ENCODE results near the gene DCUN1D3. TPM values are rescaled to one million over a fixed set of nuclear protein-coding genes. Genes with fewer than 3 reads are reported as not detected.
A peak's percentile ranks its signal among the peaks of the same experiment; 100 is the strongest.
"Not testable (repeated sequence)": the region's sequence is repeated elsewhere in the genome, so short reads cannot be mapped to it uniquely, and the experiment has no call there.

DCUN1D3 gene
- total RNA-seq, 3 donors from 2014 or later = 5.8 to 7.5 (median 7.3) TPM

- H3K4me1 Mint-ChIP-seq (ENCODE audit: low read depth) = peaks cover 6% of the 10 kb centered on the region
- H3K36me3 Mint-ChIP-seq (ENCODE audit: insufficient read depth) = peaks cover 2% of the 10 kb centered on the region
- no peak for ATAC-seq
- no peak overlapping the region for H3K4me3 Mint-ChIP-seq
- no peaks in the 10 kb centered on the region for H3K27me3 Mint-ChIP-seq (ENCODE audit: low read depth)
- DNase-seq = no peak
- no peaks in the 10 kb centered on the region for H3K9me3 Mint-ChIP-seq
Observed at GRCh38 chr16:20822521-20823325, 77.4 kb downstream of the DCUN1D3 start.

- H3K27me3 Mint-ChIP-seq (ENCODE audit: low read depth) = no peaks in the 10 kb centered on the region
- ATAC-seq = no peak
- H3K4me3 Mint-ChIP-seq = no peak overlapping the region
- no peak for DNase-seq
- H3K36me3 Mint-ChIP-seq (ENCODE audit: insufficient read depth) = peaks cover 2% of the 10 kb centered on the region
- peaks cover 6% of the 10 kb centered on the region for H3K4me1 Mint-ChIP-seq (ENCODE audit: low read depth)
- no peaks in the 10 kb centered on the region for H3K9me3 Mint-ChIP-seq
Observed at GRCh38 chr16:20821682-20822081, 78.5 kb downstream of the DCUN1D3 start.

- Mint-ChIP-seq H3K4me1 (ENCODE audit: low read depth) (peaks cover 10% of the 10 kb centered on the region), H3K4me3 (no peak overlapping the region), H3K36me3 (ENCODE audit: insufficient read depth) (peaks cover 2% of the 10 kb centered on the region), H3K27me3 (ENCODE audit: low read depth) (no peaks in the 10 kb centered on the region), H3K9me3 (no peaks in the 10 kb centered on the region)
- no peak for DNase-seq
- no peak for ATAC-seq
Observed at GRCh38 chr16:20818929-20819585, 81.1 kb downstream of the DCUN1D3 start.

DNA sequence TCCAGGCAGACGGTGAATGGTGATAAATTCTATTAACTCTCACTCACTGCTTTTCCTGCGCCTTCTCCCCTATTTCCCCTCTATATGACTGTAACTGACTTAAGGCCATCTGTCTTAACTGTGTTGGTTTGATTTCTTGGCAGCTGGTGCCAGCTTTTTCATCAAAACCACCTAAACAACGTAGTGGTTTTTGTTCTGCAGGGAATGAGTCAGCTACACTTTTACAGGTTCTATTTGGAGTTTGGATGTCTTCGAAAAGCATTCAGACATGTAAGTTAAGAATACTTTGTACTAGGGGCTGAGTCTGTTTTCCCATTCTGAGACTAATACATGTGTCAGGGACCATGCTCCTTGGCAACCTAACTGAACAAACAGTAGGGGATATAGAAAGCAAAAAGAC lies 85.4 kb downstream of the DCUN1D3 start:
- Mint-ChIP-seq H3K36me3 (ENCODE audit: insufficient read depth) (no peaks in the 10 kb centered on the region), H3K4me3 (no peak overlapping the region), H3K27me3 (ENCODE audit: low read depth) (no peaks in the 10 kb centered on the region), H3K9me3 (no peaks in the 10 kb centered on the region), H3K4me1 (ENCODE audit: low read depth) (peaks cover 4% of the 10 kb centered on the region)
- DNase-seq = no peak
- peak in 1 of 2 donors; percentile 25 for ATAC-seq

DNA sequence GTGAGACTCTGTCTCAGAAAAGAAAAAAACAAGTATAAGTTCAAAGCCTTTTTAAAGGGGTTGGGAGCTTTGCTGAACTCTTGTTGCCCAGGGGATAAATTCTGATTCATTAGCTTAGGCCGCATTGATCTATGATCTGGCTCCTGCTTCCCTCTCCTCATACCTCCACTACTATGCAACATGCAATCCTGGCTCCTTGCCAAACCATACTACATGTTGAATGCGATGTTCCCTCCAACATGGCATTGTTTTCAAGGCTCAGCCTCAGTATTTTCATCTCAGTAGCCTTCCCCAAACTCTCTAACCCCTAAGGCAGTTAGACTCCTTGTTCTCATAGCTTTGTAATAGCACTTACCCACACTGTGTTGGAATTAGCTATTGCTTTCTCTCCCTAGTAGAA lies 87.6 kb downstream of the DCUN1D3 start:
- Mint-ChIP-seq H3K9me3 (no peaks in the 10 kb centered on the region), H3K4me3 (no peak overlapping the region), H3K27me3 (ENCODE audit: low read depth) (no peaks in the 10 kb centered on the region), H3K4me1 (ENCODE audit: low read depth) (peaks cover 9% of the 10 kb centered on the region), H3K36me3 (ENCODE audit: insufficient read depth) (no peaks in the 10 kb centered on the region)
- ATAC-seq (no peak), DNase-seq (no peak)

DNA sequence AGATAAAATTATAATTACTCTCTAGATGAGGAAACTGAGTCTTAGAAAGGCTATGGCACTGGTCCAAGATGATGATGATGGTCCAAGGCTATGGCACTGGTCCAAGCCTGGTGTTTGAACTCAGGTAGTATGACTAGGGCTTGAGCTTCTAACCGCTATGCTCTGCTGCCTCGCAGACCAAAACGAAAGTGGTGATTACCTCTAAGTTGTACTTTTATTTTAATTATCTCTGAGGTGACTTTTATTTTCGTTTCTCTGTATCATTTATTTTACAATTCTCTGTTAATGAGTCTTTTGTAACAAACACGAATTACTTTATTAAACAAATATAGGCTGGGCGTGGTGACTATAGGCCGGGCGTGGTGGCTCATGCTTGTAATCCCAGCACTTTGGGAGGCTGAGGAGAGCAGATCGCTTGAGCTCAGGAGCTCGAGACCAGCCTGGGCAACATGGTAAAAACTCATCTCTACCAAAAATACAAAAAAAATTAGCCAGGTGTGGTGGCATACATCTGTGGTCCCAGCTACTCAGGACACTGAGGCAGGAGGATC lies 88.2 kb downstream of the DCUN1D3 start:
- H3K9me3 Mint-ChIP-seq = no peaks in the 10 kb centered on the region
- H3K36me3 Mint-ChIP-seq (ENCODE audit: insufficient read depth) = no peaks in the 10 kb centered on the region
- no peaks in the 10 kb centered on the region for H3K27me3 Mint-ChIP-seq (ENCODE audit: low read depth)
- DNase-seq (no peak), ATAC-seq (no peak)
- H3K4me1 Mint-ChIP-seq (ENCODE audit: low read depth) = peaks cover 12% of the 10 kb centered on the region
- no peak overlapping the region for H3K4me3 Mint-ChIP-seq

- H3K36me3 Mint-ChIP-seq (ENCODE audit: insufficient read depth) = no peaks in the 10 kb centered on the region
Observed at GRCh38 chr16:20807862-20808261, 92.3 kb downstream of the DCUN1D3 start.

DNA sequence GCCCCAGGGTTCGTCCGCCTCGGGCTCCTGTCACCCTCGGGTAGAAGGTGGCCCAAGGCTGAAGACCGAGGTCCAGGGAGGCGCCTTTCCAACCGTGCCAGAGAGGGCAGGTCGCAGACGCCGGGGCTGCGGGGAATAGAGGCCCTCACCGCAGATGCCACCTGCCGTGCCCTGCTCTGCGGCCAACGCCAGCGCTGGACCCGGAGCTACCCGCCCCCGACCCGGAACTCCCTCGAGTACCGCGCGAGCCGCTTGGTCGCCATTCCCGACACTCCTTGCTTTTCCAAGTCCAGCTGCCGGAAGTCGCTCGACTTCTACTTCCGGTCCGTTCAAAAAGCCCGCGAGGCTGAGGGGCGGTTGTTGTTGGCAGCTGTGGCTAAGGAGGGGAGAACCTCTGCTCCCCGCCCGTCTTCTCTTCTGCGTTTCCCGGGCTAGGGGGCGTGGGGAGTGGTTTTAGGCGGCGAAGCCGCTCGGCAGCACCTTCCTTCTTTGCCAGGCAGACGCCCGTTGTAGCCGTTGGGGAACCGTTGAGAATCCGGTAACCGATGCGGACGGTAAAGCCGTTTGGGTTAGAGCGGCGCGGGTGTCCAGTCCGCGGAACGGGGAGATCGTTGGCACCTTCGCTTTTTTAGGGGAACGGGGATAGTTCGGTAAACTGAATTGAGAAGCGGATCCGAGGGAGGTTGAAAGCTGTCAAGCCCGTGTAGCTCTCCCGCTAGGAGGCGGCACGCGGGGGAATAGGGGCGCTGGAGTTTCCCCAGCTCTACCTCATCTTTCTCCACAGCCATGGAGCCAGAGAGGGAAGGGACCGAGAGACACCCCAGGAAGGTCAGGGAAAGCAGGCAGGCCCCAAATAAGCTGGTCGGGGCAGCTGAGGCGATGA lies 93.7 kb downstream of the DCUN1D3 start, which contains the start of the genes ERI2 and REXO5:
ERI2 (minus strand) TSS at position 305 of the 883 bp plus-strand sequence; CDS start at position 263, 42 bp downstream.
REXO5 (plus strand) TSS at position 360 of the 883 bp plus-strand sequence; CDS start at position 787, 427 bp downstream.
- Mint-ChIP-seq H3K27me3 (ENCODE audit: low read depth) (no peaks in the 10 kb centered on the region), H3K9me3 (no peaks in the 10 kb centered on the region), H3K4me3 (peak within 1 kb of the TSS; percentile 99), H3K36me3 (ENCODE audit: insufficient read depth) (no peaks in the 10 kb centered on the region), H3K4me1 (ENCODE audit: low read depth) (peaks cover 8% of the 10 kb centered on the region)
- peak; percentile 88 to 91 for ATAC-seq
- peak; percentile 58 for DNase-seq

More at GRCh38 chr16:20807862-20808261, 92.3 kb downstream of the DCUN1D3 start:
- Mint-ChIP-seq H3K4me1 (ENCODE audit: low read depth) (peaks cover 8% of the 10 kb centered on the region), H3K4me3 (peak overlapping the region; percentile 99), H3K9me3 (no peaks in the 10 kb centered on the region), H3K27me3 (ENCODE audit: low read depth) (no peaks in the 10 kb centered on the region)
- ATAC-seq = no peak
- no peak for DNase-seq

GRCh38 chr16:20805684-20806167 lies 94.4 kb downstream of the DCUN1D3 start:
- H3K9me3 Mint-ChIP-seq; ATAC-seq; H3K36me3 Mint-ChIP-seq (ENCODE audit: insufficient read depth); H3K4me1 Mint-ChIP-seq (ENCODE audit: low read depth); DNase-seq; H3K27me3 Mint-ChIP-seq (ENCODE audit: low read depth): not testable (repeated sequence)
- H3K4me3 Mint-ChIP-seq = peak overlapping the region; percentile 99

Other genes with a start within 250 kb of the DCUN1D3 start
- gene ACSM1, start 202.7 kb downstream of the DCUN1D3 start, total RNA-seq = not detected
- gene THUMPD1, start 158.5 kb downstream of the DCUN1D3 start, total RNA-seq = 10 to 100 TPM; 54.7 to 57.5 (median 55.7) TPM
- gene ACSM3, start 136.3 kb downstream of the DCUN1D3 start, total RNA-seq = 1 to 10 TPM; 4.3 to 5.7 (median 4.6) TPM
- 1 to 10 TPM; 8.1 to 9.4 (median 9.4) TPM for gene ERI2, start 93.9 kb downstream of the DCUN1D3 start, total RNA-seq
- 1 to 10 TPM; 2.9 to 3.9 (median 2.9) TPM for gene REXO5, start 93.8 kb downstream of the DCUN1D3 start, total RNA-seq
- gene LYRM1, start 413 bp upstream of the DCUN1D3 start, total RNA-seq = 10 to 100 TPM; 16.0 to 18.2 (median 16.4) TPM